DMS114 treated with DMSO at 0.1 percent for 48 hours (cell line): ENCODE results near the gene BNIPL.

Source experiments
- DNase-seq: peaks from one replicate; lab custom pipeline; 2025; ENCODE audit not compliant: unreplicated experiment; lab: John Stamatoyannopoulos, UW

BNIPL gene

DNA sequence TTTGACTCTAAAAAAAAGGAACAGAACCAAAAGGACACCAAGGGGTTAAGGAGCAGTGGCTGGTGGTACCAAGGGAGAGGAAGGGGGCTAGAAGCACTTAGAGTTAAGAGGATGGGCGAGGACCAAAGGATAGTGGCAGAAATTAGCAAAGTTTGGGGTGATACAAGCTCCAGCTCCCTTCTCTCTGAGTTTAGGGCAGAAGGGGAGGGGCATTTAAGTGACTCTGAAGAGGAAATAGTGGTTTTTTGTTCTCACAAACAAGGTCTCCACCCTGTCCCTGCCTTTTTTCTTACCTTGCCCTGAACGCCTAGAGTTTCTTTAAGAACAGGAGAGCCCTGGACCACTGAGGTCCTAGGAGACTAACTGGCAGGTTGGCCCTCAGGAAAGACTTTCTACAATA lies 19.8 kb downstream of the BNIPL start:
- no peak for DNase-seq

DNA sequence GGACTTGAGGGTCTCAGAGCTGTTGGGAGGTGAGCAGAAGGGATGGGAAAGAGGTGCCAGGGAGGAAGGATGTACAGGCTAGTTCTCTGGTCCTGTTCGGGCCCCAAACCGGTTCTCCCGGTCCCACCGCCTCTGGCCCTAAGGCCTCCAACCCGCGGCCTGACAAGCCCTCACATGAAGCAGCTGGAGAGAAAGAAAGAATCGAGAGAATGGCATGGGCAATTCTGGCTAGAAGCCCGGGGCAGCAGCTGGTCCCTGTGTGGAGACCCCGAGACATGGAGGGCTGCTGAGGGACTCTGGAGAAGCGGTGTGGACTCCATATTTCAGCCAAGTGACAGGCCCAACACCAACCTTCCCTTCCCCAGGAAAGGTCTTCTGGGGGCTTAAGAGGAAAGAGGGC lies 22.3 kb downstream of the BNIPL start:
- no peak for DNase-seq

DNA sequence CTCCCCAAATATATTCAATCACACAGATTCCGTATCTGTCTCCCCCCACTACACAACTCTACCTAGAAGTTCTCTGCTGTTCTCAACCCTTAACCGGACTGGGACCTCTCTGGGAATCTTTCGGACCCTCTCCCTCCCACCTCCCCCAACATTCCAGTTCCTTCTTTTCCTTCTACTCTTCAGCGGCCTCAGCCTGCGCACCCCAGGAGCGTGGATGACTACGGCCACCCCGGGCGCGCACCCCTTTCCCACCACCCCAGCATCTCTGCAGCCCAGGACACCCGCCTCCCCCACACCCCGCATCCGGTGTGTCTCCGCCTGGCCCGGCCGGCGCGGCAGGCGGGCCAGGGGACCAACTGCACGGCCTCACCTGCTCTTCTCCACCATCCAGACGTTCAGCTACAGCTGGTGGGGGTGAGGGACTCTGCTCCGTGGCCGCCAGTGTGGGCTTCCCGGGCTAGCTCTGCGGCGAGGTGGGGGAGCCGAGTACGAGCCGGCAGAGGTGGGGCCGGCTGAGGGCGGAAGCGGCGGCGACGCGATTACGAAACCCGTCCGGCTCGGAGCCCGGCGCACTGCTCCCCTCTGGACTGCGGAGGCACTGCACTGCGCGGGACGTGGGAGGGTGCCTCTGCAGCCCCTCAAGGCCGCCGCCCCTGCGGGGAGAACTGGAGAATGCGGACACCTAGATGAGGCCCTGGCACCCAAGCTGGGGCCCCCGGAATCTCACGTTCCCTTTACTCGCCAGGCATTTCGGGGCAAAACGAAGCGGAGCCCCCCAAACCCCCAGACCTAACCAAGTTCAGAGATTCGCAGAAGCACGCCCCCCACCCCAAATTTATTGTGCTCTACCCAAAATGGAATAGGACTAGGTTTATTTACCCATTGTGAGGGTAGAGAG lies 23.0 kb downstream of the BNIPL start, which contains the start of gene CDC42SE1:
Gene CDC42SE1 (minus strand): TSS at position 514 of the 898 bp plus-strand sequence. CDS start 3,892 bp downstream, outside the sequence.
- DNase-seq, result peak; percentile 85

DNA sequence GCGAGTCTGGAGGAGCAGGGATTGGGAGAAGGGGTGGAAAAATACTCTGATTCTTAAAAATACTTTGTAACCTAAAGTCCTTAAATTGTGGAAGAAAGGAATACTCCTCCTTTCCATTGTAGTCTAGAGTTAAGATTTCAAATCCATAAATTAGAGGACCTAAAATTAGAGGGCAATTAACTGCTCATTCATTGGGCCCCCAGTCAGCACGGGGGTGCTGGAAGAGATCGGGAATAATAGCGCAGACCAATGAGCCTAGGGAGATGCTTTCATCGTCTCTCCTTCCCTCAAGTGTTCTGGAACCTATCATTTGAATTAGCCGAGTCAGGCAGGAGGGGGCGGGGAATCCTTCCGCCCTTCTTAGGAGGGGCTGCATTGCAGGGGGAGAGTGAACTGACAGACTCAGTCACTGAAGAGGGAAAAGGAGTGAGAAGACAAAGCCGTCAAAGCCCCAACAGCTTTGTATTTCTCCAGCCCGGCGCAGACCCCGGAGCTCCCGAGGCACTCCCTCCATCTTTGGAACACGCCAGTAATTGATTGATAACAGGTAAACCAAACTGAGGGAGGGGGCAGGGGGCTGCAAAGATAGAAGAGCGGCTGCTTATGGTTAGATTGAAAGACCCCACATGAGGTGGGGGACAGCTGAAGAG lies 23.7 kb downstream of the BNIPL start, which contains the start of gene MLLT11:
Gene MLLT11 (plus strand): TSS at position 391 of the 650 bp plus-strand sequence. CDS start 6,828 bp downstream, outside the sequence.
- DNase-seq, result peak; percentile 55

DNA sequence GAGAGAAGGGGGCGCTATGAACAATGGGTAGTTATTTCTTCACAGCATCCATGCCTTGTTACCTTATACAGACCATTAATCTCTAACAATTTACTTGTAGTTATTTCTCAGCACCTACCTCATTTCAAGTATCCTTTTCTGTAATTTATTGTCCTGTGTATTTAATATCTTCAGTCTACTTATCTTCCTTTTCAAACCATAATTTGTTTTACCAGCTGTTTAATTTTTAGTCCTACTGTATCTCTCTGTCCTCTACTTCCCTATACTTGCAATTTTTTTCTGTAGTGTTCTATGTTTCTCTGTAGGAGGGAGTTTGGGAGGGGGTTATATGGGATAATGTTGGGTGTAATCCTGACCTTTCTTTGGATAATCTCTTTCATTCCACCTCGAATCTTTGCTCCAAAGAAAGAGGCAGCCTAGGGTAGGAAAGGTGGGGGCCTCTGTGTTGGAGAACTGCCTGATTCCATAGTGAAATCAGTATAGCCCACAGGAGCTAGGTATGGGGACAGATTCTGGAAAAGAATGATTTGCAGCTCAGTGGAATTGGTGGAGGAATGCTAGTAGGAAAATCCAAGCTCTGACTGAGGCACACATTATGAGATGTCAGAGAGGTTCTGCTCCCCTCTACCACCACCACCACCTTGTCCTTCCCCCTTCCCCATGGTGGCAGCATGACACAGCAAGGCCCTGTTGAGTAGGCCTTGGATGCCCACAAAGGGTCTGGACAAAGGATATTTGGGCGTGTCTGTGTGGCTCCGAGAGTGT lies 24.5 kb downstream of the BNIPL start:
- DNase-seq, result no peak

DNA sequence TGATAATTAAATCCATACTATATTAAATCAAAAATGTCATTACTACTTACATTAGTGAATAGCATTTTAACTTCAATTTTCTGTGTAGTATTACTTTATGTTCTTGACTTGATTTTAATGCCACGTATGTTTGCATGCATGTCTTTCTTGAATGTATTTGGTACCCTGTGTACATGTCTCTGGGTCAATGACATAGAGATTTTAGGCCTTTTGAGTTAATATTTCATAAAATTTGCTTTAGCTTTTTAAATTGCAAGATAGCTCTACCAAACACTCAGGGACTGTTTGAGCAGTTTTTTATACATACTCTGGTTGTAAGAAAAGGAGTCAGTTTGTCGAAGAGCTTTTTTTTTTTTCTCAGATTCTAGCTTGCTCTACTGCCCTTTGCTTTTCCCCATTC lies 25.3 kb downstream of the BNIPL start:
- no peak for DNase-seq

DNA sequence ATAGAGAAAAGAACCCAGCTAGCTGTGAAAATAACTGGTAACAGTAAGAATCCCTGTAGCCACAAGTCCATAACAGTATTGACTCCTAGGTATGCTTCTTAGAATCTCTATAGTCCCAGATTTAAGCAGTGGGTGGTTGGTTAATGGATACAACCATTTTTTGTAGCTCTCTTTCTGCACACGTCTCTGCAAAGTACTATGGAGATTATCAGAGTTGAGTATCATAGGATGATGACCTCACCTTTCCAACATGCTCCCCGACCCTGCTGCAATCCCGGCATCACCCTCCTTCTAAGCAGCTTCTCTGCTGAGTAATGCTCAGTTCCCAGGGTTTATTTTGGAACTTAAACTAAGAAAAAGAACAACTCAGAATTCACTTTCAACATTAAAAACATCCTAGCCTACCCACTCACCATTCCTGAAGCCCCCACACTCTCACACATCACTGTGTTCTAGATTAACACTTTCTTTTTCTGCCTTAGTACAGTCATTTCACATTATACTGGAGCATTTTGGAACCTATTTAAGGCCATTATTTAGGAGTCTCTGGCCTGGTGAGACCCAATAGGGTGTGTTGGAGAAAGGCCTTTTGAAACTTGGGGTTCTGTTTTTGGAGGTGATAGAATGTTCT lies 26.5 kb downstream of the BNIPL start:
- DNase-seq, result no peak

DNA sequence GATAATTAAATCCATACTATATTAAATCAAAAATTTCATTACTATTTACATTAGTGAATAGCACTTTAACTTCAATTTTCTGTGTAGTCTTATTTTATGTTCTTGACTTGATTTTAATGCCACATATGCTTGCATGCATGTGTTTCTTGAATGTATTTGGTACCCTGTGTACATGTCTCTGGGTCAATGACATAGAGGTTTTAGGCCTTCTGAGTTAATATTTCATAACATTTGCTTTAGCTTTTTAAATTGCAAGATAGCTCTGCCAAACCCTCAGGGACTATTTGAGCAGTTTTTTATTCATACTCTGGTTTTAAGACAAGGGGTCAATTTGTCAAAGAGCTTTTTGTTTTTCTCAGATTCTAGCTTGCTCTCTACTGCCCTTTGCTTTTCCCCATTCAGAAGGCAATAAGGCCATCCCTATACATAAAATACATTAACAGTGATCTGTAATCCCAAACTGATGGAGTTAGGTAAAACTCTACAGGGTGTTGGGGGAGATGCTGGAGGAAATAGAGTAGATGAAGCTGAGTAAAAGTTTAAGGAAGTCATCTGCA lies 28.8 kb downstream of the BNIPL start:
- no peak for DNase-seq

DNA sequence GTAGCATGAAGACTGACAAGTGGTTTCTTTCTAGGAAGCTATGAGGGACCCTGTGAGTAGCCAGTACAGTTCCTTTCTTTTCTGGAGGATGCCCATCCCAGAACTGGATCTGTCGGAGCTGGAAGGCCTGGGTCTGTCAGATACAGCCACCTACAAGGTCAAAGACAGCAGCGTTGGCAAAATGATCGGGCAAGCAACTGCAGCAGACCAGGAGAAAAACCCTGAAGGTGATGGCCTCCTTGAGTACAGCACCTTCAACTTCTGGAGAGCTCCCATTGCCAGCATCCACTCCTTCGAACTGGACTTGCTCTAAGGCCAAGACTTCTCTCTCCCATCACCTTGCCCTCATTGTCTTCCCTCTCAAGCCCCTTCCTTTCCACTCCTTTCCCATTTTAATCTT lies 30.8 kb downstream of the BNIPL start:
- no peak for DNase-seq

DNA sequence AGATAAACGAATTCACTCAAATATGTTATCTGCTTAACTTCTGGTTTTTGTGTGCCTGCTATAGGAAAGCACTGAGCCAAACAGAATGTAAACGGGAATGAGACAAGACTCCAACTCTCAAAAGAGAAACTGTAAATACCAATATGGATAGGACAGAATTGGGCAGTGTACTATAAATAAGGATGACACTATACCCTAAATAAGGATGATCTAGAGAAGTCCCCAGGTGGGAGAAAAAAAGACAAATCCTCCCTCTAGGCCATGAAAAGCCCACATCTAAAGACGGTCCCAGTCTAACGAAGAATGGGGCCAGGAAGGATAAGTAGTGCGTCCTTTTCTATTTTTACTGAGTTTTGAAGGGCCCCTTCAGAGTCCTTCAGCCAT lies 32.7 kb downstream of the BNIPL start:
- DNase-seq, result no peak

DNA sequence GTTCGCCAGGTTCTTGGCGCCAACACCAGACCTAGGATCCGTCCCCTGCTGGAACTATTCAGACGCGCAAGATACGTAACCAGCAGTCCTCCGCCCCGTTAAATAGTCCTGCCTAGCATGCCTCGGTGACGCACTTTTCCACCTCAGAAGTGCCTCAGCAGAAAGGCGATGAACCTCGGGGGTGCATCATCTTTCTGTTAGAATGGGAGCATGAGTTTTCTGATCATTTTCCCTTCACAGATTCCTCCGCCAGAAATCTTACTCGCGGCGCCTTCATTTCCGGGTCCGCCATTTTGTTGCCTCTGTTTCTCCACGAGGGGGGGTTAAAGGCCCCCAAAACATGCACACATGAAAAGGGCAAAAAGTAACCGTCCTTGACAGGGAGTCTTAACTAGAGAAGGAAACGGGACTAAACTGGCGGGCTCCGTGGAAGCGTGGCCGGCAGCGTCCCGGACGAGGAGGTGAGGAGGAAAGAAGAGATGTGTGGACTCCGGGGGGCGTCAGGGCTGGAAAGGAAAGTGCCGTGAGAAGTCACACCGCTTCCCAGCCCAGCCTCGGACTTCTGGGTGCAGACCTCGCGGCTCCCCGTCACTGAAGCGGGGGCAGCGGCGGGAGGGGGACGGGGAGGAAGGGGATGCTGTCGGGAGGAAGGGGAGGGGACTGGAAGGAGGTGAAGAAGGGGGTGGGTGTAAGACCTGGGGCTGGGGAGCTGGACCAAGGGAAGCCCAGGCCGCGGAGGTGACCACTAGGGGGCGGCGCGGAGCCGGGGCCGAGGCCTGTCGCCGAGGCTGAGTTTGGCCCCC lies 34.3 kb downstream of the BNIPL start, which contains the start of gene GABPB2:
Gene GABPB2 (plus strand): TSS at position 288 of the 803 bp plus-strand sequence. CDS start 17,429 bp downstream, outside the sequence.
- DNase-seq, result peak; percentile 95

DNA sequence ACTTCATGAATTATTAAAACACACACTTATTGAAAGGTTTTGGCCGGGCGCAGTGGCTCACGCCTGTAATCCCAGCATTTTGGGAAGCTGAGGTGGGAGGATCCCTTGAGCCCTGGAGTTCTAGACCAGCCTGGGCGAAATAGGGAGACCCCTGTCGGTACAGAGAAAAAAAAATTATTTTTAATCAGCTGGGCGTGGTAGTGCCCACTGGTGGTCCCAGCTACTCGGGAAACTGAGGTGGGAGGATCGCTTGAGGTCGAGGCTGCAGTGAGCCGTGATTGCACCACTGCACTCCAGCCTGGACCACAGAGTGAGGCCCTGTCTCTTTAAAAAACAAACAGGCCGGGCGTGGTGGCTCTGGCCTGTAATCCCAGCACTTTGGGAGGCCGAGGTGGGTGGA lies 35.8 kb downstream of the BNIPL start:
- no peak for DNase-seq

DNA sequence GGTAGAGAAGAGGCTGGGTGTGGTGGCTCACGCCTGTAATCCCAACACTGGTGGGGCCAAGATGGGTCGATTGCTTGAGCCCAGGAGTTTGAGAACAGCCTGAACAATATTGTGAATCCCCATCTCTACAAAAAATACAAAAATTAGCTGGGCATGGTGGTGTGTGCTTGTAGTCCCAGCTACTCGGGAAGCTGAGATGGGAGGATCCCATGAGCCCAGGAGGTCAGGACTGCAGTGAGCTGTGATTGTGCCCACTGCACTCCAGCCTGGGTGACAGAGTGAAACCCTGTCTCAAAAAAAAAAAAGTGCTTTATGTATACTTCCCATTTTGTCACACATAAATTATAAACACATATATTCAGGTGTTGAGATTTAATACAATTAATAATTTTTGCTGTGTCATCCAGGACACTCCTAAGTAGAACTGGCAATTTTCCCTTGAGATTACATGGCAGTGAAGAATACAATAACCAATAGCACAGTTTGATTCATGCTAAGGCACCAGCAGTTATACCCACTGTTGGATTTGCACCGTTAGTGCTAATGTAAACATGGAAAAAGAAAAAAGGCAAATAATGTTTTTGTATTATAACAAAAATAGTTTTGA lies 49.7 kb downstream of the BNIPL start:
- DNase-seq, result no peak
